ENCODE measurements around the gene ACAP3.
A peak's percentile ranks its signal among the peaks of the same experiment; 100 is the strongest.

The ACAP3 gene

DNA sequence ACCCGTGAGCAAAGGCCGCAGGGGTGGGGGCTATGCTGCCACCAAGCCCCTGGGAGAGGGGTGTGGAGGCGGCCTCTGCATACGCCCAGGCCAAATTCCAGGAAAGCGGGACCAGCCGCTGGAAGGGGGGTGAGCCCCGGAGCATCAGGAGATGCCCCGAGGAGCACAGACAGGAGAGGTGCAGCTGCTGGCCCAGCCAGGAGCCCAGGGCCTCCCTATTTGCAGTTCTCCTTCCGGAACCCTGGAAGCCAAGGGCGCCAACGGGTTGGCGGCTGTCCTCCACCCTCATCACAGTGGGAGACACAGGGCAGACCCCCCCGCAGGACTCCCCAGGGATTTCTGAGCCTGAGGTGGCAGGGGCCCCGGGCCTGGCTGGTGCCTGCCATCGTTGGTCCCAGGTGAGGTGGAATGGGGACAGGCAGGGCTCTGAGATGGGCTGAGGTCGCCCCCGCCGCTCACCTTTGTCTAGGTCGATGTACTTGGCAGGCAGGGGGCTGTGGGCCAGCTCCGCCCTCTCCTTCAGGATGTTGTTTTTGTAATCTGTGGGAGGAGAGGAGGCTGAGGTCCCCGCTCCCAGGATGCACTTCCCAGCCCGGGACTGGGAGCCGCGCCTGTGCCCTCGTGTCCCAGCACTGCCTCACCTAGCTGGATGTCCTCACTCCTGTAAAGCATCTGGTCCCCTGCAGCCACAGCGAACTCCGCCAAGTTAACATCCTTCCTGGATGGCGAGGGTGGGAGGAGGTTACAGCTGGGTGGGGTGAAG is 45.8 kb upstream of the ACAP3 start:
- TF ChIP-seq CTCF (IDR thresholded peaks at IDR 0.05; ENCODE audit: insufficient read depth, missing control alignments) = no peak
- DNase-seq (ENCODE audit: insufficient read length, low spot score) (no peak), FAIRE-seq (no peak)

GRCh38 chr1:1352786-1353388 is 45.2 kb upstream of the ACAP3 start:
- no peak for TF ChIP-seq CTCF (IDR thresholded peaks at IDR 0.05; ENCODE audit: insufficient read depth, missing control alignments)
- FAIRE-seq (no peak), DNase-seq (ENCODE audit: insufficient read length, low spot score) (no peak)

DNA sequence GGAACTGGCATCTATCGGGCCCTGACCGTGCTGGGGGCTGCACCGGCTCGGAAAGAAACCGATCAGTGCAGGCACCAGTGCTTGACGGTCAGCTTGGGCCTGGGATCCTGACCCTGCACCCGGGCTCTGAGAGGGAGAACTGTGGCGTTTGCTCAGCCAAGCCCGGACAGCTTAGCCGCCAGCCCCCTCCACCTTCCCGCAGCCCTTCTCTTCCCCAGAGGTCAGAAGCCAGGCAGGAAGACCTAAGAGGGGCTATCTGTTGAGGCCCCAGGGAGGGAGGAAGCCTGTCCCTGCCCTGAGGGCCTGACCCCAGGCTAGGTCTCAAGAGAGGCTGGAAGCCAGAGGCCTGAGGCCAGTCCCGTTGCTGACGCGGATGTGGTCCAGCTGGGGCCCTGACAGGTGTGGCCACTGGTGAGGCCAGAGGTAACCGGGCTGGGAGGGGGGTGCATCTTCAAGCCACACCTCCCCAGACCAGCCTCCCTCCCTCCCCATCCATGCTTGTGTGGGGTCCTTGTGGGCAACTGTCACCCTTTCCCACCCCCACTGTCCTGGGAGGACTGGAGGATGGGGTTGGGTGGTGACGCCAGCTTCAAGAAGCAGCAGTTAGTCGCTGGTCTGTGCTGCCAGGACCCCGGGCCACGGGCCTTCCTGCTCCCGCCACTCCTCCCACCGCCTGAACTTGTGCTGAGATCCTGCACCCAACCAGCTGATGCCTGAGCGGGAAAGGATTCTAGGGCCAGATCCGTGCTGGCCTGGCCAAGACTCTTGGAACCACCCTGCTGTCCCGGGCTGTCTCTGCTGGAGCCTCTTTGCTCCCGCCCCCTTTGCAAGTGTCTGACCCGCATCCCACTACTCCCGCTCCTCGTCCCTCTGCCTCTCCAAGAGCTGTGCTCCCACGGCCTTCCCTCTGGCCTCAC is 44.0 kb upstream of the ACAP3 start:
- DNase-seq (ENCODE audit: insufficient read length, low spot score) (no peak), FAIRE-seq (no peak)
- TF ChIP-seq CTCF (IDR thresholded peaks at IDR 0.05; ENCODE audit: insufficient read depth, missing control alignments) = no peak

DNA sequence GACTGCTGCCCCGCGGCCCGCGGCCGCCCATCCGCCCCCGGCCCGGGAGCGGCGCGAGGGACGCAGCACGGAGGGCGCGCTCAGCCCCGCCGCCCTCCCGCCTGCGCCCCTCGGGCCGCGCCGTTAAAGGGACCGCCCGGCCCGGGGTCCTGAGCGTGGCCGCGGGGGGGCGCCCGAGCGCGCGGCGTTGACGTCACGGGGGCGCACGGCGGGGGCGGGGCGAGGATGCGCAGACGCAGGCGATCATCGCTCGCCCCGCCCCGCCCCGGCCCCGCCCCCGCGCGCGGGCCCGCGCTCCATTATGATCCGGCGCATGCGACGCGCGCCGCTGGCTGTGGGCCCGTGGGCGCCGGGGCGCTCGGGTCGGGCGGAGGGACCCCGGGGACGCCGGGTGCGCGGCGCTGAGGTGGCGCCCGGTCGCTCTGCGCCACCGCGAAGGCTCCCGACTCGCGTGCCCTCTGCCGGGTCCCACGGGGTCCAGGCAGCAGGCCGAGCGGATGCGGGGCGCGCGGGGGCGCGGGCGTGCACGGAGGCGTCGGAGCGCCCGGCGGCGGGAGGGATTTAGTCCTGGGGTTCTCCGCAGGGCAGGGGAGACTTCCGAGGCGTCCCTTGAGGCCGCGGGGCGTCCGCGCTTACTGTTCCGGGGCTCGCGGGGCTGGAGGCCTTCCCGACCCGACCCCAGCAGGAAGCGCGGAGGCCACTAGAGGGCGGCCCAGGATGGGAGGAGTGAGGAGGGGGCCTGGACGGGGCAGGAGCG is 41.7 kb upstream of the ACAP3 start, which contains the start of gene DVL1:
DVL1 (minus strand) TSS at position 163 of the 757 bp plus-strand sequence. CDS start 353 bp downstream, outside the sequence.
- DNase-seq (ENCODE audit: insufficient read length, low spot score) (no peak), FAIRE-seq (no peak)
- TF ChIP-seq CTCF (IDR thresholded peaks at IDR 0.05; ENCODE audit: insufficient read depth, missing control alignments) = peak; percentile 45

- DNase-seq (ENCODE audit: insufficient read length, low spot score) = no peak
- no peak for FAIRE-seq
- TF ChIP-seq CTCF (IDR thresholded peaks at IDR 0.05; ENCODE audit: insufficient read depth, missing control alignments) = no peak
Measured at GRCh38 chr1:1348420-1349255, 40.9 kb upstream of the ACAP3 start.

Data from D721Med (cell line).